HG03095 (cell line): ENCODE results near the gene GNAS.
"Not testable (repeated sequence)": the region's sequence is repeated elsewhere in the genome, so short reads cannot be mapped to it uniquely, and the experiment has no call there.

Experiments
- ATAC-seq: cut with Tn5 transposase; IDR thresholded peaks from one replicate; pipeline ENCODE4 v1.9.1; 2021; ENCODE audit warnings: moderate library complexity; ENCODE audit not compliant: unreplicated experiment

GNAS gene

DNA sequence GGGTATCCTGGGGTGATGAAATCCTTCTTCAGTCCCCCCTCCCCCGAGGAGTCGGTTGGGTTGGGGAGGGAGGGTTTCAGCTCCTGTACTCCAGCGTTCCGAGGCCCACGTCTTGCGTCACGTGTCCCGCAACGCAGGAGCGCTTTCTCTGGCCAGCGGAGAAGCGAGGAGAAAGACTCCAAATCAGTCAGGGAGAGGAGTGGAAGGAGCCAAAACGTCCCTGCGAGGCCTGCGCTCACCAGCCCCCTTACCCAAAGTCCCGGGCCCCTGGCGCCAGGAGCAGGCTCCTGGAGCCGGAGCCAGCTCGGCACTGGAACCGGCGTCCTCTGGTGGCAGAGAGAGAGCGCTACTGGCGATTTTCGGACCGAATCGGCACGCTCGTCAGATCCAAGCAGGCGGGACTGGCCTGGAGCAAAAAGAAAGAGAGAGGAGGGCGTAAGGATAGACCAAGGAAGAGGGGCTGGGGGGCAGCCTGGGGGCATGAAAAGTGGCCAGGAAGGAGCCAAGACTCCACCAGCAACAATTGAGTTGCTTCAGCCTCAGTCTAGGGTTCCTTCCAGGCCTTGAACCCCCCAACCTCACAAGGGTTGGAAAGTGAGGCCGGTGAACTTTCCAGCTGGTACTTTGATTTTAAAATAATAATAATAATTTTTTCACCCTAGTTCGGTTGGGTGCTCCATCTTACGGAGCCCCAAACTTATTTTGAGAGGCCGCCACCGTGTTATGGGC, at the start of gene GNAS:
GNAS (plus strand) TSS at position 174 of the 729 bp plus-strand sequence.
- ATAC-seq, result no peak

DNA sequence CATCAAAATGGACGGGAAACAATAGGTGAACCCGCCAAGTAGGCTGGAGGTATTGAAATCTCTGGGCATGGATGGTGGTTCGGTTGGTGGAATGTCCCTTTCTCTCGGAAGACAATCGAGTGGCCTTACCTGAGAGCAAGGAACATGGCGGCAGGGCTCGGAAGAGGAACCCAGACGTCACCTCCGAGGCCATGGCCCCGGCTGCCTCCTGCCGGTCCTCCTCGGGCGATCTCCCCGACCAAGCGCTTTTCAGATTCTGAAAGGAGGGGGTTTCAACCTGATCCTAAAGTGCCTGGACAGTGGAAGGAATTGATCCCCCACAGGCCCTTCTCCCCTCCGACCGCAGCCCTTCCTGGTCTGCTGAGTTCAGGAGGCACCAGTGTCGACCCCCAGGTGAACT, 49.0 kb upstream of the GNAS start:
- ATAC-seq, result no peak

DNA sequence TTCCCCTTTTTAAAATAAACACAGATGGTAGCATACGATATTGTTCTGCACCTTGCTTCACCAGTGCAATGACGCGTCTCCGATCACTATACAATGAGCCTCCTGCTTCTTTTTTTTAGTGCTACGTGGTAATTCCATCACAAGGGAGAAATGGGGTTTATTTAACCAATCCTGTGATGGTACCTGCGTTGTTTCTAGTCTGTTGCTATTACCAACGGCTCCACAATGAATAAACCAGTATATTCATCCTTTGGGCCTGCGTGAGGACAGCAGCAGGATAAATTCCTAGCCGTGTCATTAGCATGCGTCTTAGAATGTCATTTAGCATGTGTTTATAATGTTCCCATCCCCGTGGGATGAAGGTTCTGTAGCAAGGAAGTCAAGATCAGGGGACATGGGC, 44.7 kb upstream of the GNAS start:
- ATAC-seq, result no peak

DNA sequence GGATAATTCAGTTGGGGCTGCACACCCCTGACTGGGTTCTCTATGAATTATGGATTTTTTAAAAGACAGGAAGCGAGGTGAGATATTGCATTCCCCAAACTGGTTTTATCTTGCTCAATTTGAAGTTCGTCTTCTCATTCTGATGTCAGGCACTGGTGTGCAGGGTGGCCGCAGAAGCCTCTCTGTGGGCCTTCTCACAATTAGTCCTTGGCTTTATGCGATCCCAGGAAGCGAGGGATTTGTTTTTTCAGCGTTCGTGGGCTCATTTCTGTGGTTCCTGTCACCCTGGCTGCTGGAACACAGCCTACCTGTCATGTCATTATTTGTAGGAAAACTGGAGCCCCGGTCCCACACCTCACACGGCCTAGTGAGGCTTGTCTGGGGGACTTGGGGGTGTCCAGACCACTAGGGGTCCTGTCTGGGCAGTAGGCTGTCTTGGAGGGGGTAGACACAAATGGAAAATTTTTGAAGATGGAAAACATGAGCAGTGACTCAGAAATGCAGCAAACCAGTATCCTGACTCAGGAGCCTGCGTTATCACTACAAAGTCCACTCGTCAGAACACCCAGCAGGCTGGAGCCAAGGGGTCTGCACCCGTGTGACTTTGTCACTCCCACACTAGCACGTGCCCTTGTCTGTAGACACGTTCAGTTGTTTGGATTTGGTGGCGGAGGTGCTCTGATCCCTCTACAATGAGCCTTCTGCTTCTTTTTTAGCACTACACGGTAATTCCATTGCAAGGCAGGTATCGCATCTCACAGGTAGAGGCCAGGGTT, 44.1 kb upstream of the GNAS start:
- ATAC-seq, result no peak

DNA sequence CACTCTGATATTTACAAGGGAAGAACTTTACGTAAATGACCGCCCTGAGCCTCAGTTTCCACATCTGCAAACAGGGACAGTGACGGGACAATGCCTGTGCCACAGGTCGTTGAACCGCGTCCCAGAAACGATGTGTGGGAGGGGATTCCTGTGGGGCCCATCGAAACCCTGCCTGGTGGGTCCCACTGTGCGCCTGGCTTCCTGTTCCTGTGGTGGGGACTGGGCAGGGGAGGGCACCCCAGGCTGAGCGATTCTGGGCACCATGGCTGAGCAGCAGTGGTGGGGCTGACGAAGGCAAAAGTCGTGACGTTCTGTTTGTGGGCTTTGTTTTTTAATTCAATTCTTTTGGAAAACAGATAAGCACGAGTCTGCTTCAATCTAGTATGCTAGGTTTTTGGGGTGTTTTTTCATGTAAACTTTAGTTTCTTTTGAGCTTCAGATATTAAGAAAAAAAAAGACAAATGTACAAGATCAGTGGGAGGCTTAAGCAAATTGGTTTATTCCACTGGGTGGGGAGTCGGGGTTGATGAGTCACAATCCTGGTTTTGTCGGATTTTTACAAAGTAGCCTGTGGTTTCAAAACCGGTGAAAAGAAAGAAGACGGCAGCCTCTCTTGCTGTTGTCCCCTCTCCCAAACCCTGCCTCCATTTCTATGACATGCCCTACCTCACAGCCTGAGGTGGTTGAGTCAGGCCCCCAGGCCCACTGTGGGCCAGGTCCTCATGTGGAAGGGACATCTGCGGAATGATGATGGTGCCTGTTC, 42.2 kb upstream of the GNAS start:
- ATAC-seq, result no peak

DNA sequence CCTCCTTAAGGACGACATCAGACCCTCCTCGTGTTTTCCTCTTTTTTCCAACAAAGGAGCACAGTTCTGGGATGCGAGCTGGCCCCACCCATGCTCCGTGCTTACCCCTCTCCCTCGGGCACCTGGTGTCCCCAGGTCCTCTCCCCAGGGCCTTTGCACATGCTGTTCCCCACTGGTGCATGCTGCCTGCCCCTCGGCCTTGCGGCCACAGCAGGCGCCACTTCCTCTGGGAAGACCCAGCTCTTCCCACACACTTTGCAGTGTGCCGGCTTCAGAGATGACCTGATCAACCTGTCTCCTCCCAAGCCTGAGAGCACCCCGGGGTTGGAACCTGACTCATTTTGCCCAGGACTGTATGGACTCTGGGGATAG, 41.7 kb upstream of the GNAS start:
- no peak for ATAC-seq

DNA sequence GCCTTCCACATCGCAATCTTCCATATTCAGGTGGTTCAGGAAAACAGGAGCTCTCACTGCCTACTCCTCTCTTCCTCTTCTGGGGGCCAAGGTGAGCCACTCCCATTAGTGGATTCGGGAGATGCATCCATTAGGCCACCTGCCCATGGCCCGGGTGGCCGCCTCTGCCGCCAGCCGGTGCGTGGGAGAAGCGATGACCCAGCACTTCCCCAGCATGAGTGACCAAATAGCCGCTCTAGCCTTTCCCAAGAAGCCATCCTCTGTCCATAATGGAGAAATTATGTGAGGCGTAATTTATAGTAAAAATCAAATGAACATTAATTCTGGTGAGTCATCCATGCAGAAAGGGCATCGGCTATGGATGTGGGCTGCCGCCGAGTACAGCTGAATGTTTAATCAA, 41.2 kb upstream of the GNAS start:
- no peak for ATAC-seq

DNA sequence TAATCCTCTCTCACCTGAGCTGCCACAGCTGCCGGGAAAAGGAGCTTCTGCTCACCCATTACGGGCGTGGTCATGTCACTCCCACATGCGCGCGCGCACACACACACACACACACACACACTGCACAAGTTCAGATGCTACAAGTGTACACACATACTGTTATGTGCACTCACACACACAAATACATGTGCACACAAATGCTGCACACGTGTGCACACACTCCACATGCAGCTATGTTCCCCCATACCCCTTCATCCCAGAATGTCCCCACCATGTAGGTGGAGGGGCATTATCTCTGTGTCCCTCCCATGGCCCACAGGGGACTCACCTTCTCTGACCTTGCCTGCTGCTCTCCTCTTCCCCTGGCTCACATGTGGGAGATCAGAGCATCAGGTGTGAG, 39.1 kb upstream of the GNAS start:
- ATAC-seq, result no peak

DNA sequence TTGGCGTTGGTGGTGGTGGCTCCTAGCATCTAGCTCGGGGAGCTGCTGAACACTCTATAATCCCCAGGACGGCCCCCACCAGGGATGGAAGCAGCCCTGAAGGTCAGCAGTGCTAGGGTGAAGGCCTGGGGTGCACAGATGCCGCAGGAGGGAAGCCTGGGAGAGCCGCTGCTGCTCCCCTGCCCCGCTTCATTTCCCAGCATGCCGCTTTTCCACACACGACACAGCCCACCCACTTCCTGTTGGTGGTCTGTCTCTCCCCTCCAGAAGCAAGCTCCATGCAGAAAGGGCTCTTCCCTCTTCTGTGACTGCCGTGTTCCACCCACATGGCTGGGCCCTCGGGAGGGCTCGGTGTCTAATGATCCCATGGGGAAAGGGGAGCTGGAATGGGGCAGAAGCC, 37.1 kb upstream of the GNAS start:
- no peak for ATAC-seq

DNA sequence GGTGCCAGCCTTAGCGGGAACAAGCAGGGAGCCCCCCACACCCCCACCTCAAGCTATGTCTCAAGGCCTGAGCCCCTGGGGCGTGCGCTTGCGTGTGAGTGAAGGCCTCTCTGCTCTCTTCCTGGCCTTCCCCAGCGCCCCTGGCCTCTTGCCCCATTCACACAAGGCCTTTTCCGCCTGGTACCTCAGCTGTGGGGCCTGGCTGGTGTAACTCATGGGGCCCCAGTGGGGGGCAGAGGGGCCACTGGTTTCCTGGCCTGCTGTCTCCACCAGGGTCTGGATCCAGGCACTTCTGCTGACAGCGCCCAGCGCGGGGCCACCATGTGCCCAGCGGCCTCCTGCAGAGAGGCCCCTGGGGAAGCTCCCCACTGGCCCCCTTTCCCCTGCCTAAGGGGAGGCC, 36.5 kb upstream of the GNAS start:
- ATAC-seq, result no peak

DNA sequence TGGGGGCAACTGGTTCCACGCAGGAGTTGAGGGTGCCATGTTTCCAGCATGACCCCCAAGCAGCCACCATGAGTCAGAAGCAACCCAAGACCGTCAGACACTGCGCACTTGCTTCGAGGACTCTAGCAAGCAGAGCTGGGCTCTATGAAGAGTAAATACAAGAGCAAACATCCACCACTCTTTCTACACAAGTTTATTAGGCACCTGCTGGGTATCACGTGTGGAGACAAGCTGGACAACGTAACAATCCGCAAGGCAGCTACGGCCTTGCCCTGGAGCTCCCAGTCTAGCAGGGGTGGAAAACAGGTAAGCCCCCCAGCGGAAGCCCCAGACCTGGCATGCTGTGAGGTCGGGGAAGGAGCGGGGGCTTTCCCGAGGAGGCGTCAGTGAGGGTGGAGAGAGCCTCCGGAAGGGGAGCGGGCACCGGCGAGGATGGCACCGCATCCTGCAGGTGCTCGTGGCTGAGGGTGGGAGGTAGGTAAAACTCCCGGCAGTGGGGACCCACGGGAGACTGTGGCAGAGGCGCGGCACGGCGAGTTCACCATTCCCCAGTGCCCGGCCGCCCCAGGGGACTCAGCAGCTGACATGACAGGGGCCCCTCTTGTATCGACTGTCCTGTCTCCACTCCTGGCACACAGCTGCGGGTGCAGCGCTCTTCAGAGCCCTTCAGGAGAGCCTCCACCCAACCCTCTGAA, 35.4 kb upstream of the GNAS start:
- ATAC-seq, result no peak

DNA sequence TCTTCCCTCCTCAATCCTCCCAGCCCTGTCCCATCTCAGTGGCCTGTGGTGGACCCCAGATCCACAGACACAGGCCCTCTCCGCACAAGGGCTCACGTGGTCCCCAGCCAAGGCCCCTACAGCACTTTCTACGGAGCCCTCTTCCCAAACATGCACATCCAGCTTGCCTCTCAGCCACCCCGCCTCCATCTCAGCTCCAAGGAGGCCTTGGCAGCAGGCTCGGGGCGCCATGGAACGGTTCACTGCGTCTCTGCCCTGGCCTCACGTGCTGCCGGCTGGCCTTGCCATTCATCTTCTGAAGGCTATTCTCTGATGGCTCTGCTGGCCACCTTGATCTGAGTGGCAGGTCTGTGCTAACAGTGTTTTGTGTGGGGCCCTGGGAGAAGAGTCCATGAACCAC, 34.8 kb upstream of the GNAS start:
- ATAC-seq, result no peak

DNA sequence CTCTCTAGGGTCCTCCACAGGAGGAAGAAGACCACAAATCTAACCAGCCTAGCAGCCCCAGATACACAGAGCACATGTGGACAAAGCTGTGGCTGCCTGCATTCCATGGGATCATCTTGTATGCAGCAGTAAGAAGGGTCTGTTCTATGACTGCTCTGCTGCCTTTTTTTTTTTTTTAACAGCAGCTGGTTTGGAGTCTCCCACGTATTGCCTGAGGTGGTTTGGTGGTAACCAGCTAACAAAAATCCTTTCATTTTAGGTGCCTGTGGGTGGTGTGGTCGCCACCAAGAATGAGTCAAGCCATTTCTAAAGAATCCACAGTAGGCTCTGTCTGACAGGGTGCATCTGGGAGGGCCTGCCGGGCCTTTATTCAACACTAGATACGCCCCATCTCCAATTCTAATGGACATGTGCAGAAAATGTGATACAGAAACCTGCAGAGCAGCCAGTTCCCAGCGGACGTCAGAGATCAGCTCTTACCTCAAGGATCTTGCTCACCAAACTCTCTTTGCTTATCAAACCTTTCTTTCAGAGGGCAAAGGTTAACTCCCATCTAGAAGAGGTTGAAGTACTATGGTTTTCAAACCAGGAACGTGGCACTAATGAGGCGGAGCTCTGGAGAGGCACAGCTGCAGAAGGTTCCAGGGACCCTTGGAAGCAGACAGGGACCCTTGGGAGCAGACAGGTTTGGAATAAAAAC, 33.8 kb upstream of the GNAS start:
- ATAC-seq, result no peak

DNA sequence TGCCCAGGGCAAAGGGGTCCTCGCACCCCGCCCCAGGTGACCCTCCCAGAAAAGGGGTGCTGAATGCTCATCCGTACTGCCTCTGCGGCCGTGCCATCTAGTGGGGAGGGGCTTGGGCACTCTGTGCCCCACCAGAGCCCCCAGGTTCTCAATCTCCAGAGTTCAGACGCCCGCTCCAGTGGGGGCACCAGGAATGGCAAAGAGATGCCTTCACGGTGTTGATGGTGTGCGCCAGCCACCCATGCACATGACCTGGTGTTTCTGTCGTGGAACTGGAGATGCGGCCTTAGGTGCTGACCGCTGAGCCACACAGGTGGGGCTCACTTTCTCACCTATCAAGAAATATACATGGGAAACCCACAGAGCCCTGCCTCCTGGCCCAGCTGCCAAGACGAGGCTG, 32.6 kb upstream of the GNAS start:
- ATAC-seq, result no peak

DNA sequence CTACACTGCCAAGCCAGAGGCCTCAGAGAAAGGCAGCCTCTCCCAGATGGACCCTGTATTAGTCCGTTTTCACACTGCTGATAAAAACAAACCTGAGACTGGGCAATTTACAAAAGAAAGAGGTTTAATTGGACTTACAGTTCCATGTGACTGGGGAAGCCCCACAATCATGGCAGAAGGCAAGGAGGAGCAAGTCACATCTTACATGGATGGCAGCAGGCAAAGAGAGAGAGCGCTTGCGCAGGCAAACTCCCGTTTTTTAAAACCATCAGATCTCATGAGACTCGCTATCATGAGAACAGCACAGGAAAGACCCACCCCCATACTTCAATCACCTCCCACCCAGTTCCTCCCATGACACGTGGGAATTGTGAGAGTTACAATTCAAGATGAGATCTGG, 32.0 kb upstream of the GNAS start:
- ATAC-seq, result not testable (repeated sequence)

DNA sequence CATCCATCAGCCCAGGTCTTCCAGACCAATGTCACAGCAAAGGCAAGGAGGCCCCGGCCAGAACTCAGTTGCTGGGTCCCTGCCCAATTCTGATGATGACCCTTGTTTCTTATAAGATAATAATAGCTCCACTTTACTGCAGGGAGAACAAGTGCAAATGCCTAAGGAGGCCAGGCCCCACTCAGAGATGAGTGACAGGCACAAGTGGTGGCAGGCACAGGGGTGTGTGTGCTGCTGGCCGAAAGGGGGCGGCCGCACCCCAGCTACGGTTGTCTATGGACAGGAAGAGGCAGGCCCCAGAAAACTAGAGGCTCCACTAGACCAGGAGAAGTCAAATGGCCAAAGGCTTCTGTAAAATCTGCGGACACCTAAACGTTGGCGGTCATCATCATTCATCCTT, 30.4 kb upstream of the GNAS start:
- no peak for ATAC-seq

DNA sequence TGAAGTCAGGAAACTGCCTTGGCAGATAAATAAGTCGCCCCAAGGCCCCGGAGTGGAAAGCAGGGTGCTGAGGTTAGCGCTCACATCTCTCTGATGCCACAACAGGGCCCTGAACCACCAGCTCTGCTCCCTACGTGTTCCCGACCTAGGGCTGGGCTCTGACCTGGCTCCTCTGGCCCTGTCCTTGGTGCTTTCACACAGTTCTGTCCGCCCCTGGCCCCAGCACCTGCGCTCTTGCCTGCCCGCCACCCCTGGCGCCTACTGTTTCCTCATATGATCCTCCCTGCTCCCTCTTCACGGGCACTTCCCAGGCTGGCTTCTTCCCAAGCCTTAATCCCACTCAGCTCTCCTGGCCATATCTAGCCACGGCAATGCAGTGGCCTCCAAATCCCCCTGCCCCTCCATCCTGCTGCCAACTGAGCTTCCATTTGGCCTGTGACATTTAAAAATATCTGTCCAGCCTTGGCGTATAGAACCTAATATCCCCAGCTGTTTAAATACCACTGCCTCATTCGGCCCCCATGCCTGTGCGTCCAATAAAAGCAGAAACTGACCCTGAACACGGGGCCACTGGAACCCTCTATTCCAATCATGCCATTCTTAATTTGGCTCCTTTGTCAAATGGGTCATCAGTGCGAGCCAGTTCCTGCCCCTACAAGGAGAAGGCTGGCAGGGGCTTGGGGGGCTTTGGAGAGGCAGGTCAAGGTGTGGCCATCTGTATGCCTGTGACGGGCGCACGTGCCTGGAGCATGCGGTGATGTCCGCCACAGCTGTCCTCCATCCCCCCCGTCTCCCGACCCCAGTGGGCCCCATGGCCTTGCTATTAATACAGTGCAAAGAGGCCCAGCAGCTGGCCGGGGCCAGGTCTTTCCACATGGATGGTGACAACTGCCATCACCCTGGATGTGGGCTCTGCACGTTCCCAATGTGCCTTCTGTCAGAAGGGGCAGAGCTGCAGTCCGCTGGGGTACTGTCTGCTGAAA, 29.5 kb upstream of the GNAS start:
- ATAC-seq, result no peak

DNA sequence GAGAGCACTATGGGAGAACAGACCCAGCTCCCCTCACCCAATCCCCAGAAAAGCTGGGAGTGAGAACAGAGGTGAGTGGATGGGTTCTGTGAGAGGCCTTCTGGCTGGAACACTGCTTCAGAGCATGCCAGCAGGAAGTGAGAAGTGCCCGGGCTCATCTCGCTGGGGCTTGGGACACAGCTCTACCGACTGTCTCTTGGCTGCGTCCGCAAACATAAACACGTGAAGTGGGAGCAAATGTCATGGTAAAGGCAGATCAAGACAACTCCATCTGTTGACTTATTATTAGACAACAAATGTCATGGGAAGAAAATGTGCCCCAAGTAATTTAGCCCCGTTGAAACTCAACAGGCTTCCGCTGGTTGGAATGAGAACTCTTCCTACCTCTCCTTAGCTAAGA, 27.7 kb upstream of the GNAS start:
- no peak for ATAC-seq

DNA sequence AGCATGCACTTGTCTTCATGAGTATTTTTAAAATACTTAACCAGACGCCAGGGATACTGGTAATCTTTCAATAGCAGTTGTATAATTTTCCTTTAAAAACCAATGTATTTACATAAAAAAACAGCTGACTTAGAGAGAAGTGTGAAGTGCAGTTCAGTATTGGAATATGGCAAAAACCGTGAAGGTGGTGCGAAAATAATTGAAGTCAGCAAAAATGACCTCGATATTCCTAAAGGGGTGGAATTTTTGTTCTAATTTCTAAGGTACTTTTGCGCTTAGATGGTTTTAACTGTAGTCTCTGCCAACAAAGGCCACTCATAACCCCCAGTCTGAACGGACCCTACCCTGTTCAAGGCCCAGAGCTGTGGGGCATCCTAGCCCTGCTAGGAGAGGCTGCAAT, 27.1 kb upstream of the GNAS start:
- no peak for ATAC-seq

DNA sequence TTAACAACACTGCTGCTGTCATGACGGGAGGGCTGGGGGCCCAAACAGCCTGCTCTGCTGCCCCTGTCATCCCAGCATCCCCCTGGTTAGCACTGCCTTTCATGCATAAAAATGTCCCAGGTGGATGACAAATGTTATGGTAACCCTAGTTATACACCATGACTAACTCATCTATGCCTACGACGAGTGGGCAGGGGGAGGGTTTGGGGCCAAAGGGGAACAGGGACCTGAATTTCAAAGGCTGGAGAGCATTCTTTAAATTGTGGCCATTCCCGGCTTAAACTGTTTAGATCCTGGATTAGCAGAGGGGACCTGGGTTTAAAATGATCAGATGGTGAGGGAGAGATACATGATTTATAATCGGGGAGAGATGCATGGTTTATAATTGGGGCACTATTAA, 26.2 kb upstream of the GNAS start:
- ATAC-seq, result no peak
